ENCODE data around the gene PACS1.

The PACS1 gene

DNA sequence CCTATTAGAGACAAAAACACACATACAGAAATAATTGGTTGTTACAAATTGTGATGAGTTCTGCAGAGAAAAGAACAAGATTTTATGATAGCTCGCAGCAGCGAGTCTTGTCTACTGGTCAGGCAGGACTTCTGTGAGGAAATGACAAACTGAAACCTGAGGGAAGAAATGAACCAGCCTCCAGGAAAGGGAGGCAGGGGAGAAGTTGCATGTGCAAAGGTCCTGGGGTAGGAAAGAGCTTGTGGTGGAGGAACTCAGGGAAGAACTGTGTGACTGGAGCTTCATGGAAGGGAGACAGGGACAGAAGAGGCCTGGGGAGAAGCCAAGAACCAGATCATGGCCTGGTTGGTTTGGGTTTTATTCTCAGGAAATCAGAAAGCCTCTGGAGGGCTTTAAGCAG is 189.2 kb downstream of the PACS1 start:
- TF ChIP-seq, protein P1, sequence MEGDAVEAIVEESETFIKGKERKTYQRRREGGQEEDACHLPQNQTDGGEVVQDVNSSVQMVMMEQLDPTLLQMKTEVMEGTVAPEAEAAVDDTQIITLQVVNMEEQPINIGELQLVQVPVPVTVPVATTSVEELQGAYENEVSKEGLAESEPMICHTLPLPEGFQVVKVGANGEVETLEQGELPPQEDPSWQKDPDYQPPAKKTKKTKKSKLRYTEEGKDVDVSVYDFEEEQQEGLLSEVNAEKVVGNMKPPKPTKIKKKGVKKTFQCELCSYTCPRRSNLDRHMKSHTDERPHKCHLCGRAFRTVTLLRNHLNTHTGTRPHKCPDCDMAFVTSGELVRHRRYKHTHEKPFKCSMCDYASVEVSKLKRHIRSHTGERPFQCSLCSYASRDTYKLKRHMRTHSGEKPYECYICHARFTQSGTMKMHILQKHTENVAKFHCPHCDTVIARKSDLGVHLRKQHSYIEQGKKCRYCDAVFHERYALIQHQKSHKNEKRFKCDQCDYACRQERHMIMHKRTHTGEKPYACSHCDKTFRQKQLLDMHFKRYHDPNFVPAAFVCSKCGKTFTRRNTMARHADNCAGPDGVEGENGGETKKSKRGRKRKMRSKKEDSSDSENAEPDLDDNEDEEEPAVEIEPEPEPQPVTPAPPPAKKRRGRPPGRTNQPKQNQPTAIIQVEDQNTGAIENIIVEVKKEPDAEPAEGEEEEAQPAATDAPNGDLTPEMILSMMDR (IDR thresholded peaks at IDR 0.05; ENCODE audit: control insufficient read depth, extremely low read depth, insufficient read depth), result no peak
- DNase-seq (ENCODE audit: low read depth), result no peak
- H3K4me3 ChIP-seq (ENCODE audit: low read depth, low read length), result no peak overlapping the region

DNA sequence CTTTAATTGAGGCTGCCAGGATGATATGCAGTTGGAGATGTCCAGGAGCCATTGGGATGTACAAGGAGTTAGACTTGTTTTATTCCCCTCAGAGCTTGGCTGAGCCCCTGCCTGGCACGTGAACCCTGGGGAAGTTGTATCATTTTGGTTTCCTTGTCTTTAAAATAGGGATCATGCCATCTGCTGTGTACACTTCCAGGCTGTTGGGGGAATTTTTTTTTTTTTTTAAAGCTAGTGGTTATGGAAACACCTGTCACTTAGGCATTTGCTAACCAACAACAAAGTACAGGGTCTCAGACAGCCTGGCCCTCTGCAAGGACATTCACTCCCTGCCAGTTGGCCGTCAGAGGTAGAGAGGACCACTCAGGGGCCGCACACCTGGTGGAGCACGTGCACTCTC is 189.9 kb downstream of the PACS1 start:
- H3K4me3 ChIP-seq (ENCODE audit: low read depth, low read length), result no peak overlapping the region
- DNase-seq (ENCODE audit: low read depth), result no peak
- TF ChIP-seq, protein P1 (IDR thresholded peaks at IDR 0.05; ENCODE audit: control insufficient read depth, extremely low read depth, insufficient read depth), result no peak

DNA sequence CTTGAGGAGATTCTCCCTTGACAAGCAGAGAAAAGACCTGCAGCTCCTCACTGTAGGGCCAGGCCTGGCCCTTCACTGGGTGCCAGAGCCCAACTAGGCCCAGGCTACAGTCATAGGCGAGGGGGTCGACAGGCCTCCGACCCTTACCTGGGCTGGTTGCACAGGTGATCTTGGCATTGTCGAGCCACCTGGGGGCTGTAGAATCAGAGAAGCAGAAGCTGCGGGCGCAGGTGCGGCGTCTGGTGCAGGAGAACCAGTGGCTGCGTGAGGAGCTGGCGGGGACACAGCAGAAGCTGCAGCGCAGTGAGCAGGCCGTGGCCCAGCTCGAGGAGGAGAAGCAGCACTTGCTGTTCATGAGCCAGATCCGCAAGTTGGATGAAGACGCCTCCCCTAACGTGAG is 191.5 kb downstream of the PACS1 start:
- no peak overlapping the region for H3K4me3 ChIP-seq (ENCODE audit: low read depth, low read length)
- DNase-seq (ENCODE audit: low read depth), result no peak
- TF ChIP-seq, protein P1 (IDR thresholded peaks at IDR 0.05; ENCODE audit: control insufficient read depth, extremely low read depth, insufficient read depth), result no peak

GRCh38 chr11:66262191-66262590 is 192.1 kb downstream of the PACS1 start:
- TF ChIP-seq, protein P1 (IDR thresholded peaks at IDR 0.05; ENCODE audit: control insufficient read depth, extremely low read depth, insufficient read depth), result no peak
- no peak for DNase-seq (ENCODE audit: low read depth)
- no peak overlapping the region for H3K4me3 ChIP-seq (ENCODE audit: low read depth, low read length)

DNA sequence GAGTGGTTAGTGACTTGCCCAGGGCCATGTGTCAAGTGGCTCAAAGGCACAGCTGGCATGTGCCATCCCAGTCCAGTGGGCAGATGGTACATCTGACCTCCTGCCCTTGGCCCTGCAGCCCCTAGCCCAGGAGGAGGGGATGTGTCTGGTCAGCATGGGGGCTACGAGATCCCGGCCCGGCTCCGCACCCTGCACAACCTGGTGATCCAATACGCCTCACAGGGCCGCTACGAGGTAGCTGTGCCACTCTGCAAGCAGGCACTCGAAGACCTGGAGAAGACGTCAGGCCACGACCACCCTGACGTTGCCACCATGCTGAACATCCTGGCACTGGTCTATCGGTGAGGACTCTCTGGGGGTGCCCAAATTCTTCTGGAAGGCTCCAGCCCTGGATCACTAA is 192.6 kb downstream of the PACS1 start:
- TF ChIP-seq, protein P1 (IDR thresholded peaks at IDR 0.05; ENCODE audit: control insufficient read depth, extremely low read depth, insufficient read depth), result no peak
- DNase-seq (ENCODE audit: low read depth), result no peak
- no peak overlapping the region for H3K4me3 ChIP-seq (ENCODE audit: low read depth, low read length)

DNA sequence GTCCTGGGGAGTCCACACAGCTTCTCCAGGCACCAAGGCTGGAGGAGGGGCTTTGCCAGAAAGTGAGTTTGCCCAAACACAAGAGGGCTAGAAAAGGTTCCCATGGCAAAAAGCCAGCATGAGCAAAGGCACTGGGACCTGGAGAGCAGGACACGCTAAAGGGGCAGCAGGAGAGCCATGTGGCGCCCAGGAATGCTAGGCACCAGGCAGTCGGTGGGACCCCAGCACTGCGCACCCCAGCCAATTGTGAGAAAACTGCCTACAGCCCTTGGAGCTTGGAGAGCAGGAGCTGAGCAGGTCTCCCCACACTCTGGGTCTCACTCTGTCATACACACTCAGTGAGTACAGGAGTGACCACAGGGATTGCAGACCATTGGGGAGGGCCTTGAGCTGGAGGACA is 193.2 kb downstream of the PACS1 start:
- TF ChIP-seq, protein P1 (IDR thresholded peaks at IDR 0.05; ENCODE audit: control insufficient read depth, extremely low read depth, insufficient read depth), result no peak
- H3K4me3 ChIP-seq (ENCODE audit: low read depth, low read length), result no peak overlapping the region
- DNase-seq (ENCODE audit: low read depth), result no peak

DNA sequence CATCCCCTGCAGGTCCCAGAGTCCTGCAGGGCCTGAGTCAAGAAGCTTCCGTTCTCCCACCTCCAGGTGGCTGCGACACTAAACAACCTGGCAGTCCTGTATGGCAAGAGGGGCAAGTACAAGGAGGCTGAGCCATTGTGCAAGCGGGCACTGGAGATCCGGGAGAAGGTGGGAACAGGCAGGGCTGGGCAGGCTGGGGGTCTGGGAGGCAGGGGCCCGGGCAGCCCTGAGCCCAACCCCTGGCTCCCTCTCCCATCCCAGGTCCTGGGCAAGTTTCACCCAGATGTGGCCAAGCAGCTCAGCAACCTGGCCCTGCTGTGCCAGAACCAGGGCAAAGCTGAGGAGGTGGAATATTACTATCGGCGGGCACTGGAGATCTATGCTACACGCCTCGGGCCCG is 193.7 kb downstream of the PACS1 start:
- DNase-seq (ENCODE audit: low read depth), result no peak
- no peak overlapping the region for H3K4me3 ChIP-seq (ENCODE audit: low read depth, low read length)
- TF ChIP-seq, protein P1 (IDR thresholded peaks at IDR 0.05; ENCODE audit: control insufficient read depth, extremely low read depth, insufficient read depth), result no peak

Measured in LNCaP clone FGC (cell line).